Kidney capillary endothelial cell (primary cell): Measurements from ENCODE around the gene EYA2.

Source experiments
- DNase-seq: peaks from one replicate; pipeline ENCODE4 v3.0.0-alpha.2; 2018; ENCODE audit warnings: low spot score

Gene EYA2

DNA sequence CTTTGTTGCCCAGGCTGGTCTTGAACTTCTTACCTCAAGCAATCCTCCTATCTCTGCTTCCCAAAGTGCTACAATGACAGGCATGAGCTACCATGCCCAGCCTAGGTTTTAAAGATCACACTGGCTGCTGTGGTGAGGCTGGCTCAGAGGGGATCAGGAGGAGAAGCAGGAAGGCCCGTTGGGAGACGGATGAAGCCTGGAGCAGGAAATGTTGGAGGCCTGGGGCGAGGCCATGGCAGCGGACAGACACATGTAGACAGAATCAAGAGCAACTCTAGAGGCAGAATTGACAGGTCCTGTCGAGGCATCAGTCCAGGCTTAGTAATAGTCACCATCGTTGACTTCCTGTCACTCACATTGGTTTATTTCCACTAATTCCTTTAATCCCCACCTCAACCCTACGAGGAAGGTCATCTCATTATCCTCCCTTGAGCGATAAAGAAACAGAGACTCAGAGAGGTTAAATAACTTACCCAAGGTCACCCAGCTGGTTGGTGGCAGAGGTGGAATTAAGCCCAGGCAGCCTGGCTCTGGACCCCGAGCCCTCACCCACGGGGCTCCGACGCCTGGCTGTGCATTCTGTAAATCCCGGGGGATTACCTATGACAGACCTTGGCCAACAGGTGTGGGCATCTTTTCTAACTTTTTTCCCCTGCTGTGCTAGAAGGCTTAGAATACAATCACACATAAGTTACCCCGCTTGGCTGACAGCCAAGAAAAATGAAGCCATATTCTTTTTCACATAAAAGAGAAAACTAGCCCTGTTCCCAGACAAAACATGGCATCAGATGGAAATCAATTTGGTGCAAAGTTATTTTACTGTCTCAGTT is 113.4 kb downstream of the EYA2 start:
- DNase-seq, result no peak

GRCh38 chr20:47008842-47009518 is 114.3 kb downstream of the EYA2 start:
- DNase-seq, result no peak

- no peak for DNase-seq
Measured at GRCh38 chr20:47009784-47010183, 115.1 kb downstream of the EYA2 start.

DNA sequence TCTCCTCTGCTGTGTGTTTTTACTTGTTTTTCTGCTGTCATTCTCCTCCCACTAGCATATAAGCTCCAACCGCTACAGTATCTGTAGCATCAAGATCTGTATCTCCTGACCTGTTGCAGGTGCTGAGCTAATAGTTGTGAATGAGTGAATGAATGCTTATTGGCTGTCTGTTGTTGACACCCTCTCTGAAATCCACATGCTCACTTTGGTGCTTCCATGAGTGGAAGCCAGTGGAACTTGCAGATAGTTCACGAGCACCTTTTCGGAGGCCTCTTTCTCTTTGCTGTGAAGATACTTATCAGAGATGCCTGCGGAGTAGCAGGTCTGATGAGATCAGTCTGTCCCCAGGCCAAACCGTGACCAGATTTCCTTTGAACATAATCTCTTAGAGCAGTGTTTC is 117.3 kb downstream of the EYA2 start:
- no peak for DNase-seq

DNA sequence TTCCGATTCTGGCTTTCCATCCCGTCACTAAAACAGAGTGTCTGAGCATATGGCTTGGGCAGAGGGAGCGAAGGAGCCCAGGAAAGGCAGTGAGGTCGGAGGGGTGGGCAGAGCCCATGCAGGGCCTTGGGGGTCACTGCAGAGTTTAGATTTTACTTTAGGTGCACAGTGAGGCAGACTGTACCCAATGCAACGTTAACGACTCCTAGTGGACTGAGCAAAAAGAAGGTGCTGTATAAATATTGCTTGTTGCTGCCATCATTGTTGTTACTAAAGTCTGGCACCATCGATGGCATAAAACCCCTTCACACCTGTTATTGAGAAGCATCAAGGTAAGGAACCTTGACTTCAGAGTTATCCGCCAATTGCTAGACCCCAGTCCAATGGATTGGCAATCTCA is 119.0 kb downstream of the EYA2 start:
- DNase-seq, result no peak

DNA sequence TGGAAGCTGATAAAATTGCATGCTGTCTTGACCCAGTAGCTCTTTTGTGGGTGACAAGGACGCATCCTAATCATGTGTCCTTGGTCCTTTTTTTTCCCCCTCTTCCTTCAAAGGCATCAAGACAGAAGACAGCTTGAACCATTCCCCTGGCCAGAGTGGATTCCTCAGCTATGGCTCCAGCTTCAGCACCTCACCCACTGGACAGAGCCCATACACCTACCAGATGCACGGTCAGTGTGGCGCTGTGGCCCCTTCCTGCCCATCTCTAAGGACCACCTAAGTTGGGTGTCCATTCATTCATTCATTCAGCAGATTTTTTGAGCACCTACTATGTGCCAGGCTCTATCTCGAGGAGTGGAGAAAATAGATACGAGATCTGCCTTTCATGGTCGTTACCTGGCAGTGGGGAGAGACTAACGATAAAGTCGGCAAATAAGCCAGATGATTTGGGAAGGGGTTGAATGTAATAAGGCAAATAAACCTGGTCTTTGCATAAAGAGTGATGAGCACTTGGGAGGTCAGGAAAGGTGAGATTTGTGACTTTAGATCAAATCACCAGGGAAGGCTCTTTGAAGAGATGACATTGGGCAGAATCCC is 121.5 kb downstream of the EYA2 start:
- DNase-seq, result no peak

DNA sequence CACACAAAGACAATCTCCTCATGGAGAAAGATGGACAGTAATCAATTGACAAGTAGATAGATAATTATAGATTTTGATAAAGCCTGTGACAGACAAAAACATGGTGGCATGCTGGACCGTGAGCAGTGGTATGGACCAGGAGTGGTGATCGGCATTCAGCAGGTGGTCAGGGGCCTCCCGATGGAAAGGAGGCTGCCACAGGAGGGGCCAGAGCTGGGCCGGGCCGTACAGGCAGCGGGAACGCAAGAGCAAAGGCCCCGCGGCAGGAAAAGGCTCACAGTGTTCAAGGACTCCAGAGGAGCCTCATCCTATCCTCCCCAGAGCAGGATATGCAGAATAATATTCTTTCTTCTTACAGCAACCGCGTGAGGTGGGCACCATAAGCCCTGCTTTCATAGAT is 123.7 kb downstream of the EYA2 start:
- no peak for DNase-seq

DNA sequence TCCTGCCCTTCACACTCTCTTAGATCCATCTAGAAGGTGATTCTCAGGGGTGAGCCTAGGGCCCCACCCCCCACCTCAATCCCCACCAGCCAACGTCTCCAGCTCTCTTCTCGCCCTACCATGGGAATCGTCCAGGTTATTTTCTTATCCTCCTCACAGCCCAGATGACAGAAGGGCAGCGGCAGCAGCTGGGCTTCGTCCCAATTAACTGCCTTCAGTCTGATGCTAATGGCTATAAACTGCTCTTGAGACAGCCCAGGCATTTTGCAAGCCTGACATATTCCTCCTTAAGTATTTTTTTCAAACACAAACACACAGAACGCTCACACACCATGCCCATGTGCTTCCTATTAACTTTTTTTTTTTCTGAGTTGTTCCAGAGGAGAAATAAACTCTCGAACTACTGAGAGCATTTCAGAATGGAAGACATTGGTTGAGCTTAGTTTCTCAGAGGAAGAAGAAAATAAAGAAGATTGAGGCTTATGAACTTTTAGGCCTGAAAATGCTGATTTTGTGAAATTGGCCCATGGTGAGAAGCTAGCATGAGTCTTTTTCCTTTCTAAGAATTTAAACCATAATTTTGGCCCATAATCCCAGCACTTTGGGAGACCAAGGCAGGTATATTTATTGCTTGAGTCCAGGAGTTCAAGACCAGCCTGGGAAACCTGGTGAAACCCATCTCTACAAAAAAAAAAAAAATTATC is 124.6 kb downstream of the EYA2 start:
- DNase-seq, result no peak

GRCh38 chr20:47020231-47020630 is 125.6 kb downstream of the EYA2 start:
- no peak for DNase-seq

DNA sequence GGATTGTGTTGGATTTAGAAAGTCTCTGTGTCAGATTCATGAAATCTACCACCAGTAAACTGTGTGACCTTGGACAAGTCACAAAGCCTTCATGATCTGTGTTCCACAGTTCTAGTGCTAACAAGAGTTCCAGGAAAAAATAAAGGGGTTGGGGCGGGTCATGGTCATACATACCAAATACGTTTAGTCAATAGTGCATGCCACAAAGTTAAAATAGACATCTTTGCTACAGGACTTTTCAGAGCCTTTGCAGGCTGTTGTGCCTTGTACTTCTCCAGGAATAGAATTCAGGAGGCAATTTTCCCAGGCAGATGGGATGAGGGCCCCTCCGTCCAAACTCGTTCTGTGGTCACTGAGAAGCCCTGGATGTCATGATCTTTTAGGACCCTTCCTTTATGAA is 127.2 kb downstream of the EYA2 start:
- DNase-seq, result no peak

DNA sequence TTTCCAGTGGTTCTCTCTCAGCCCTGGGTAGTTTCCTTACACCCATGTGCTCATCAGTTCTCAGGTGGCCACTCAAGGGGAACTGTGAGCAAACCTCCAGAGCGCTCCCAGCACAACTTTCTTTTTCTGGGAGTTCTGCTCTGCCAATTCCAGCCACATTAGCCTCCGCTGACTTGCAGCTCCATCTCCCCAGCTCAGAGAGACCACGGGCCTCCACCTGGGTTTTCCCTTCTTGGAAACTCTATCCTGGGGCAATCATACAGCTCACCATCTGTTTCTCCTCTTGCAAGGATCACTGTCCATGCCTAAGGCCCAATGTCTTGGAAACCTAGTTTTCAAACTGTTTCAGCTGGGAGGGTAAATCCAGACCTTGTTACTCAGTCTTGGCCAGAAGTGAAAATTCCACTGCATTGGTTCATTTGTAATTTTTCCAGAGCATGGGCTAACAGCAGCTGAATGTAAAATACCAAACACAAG is 129.9 kb downstream of the EYA2 start:
- DNase-seq, result no peak

GRCh38 chr20:47027042-47027441 is 132.4 kb downstream of the EYA2 start:
- no peak for DNase-seq

DNA sequence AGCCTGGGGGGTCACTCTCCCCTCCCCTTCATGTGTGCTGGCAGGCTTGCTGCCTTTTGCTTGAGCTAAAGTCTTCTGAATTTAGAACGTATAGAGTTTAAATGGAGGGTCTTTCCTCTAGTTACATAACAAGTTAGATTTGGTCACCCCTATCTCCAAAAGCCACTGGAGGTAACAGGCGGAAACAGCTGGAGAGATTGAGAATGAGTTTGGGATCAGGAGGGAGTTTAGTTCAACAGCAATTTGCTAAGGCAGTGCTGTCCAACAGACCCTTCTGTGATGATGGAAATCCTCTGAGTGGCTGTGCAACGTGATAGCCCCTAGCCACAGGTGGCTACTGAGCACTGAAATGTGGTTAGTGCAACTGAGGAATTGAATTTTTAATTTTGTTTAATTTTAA is 132.8 kb downstream of the EYA2 start:
- DNase-seq, result no peak

DNA sequence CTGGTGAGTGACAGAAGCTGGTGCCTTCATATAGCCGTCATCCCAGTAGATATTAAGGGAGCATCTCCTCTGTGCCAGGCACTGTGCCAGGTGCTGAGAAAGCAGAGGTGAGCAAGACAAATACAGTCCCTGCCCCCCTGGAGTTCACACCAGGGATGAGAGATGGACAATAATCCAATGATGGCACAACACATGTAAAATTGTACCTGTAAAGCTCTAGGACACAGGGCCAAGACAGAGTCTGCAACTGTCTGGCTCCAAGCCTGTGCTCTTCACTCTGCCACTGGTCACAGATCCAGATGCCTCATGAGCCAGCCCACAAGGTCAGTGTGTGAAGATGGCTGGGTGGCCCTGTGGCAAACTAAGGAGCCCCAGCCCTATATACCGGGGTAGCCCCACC is 133.8 kb downstream of the EYA2 start:
- DNase-seq, result no peak

DNA sequence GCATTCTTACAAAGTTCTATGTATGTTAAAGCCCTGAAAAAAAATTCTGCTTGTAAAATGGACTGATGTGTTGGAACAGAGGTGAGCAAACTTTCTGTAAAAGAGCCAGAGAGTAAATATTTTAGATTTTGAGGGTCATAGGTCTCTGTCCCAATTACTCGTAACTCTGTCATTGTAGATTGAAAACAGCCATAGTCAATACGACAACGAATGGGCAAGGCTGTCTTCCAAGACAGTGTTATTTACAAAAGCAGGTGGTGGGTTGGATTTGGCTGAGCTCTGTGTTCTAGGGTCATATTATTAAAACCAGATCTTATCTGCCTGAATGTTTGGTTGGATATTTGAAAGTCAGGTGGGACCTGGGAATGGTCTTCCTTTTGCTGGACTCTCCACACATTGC is 135.2 kb downstream of the EYA2 start:
- no peak for DNase-seq

GRCh38 chr20:47030271-47030810 is 135.7 kb downstream of the EYA2 start:
- DNase-seq, result no peak

DNA sequence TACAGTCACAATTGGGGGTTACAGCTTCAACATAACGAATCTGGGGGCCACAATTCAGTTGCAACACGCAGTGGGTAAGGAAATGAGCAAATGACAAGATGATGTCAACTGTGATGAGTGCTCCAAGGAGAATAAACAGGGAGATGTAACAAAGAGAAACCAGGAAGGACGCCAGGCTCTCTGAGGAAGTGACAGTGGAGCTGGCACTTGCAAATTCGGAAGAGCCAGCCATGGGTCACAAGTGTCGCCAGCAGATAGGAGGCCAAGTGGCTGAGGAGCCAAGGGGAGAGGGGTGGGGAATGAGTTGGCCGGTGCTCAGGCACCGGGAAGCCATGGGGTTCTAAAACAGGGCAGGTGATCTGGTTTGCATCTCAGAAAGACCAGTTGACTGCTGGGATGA is 136.4 kb downstream of the EYA2 start:
- no peak for DNase-seq

GRCh38 chr20:47031821-47032220 is 137.2 kb downstream of the EYA2 start:
- DNase-seq, result no peak

GRCh38 chr20:47032933-47033578 is 138.4 kb downstream of the EYA2 start:
- no peak for DNase-seq

GRCh38 chr20:47033665-47034064 is 139.0 kb downstream of the EYA2 start:
- no peak for DNase-seq

DNA sequence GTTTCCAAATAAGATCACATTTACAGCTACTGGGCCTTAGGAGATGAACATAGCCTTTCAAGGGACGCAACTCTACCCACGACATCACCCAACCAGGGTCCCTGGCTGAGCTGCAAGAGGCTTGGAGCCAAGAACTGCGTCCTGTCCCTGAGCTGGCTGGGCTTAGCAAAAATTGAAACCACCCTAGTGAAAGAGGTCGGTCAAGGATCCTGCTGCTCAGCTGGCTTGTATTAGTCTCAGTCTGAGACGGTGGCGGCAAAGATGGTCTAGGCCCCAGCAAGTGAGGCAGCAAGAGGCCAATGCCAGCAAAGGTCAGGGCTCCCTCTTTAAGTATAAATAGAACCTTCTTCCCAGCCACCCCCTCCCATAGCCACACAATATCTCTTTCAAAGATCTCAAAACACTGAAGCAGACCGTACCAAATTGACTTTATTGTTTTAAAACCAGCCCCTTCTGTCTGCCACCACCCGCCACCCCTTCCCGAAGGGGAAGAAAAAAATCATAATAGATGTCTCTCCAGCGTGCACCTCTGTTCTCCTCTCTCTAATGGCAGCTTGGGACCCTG is 140.5 kb downstream of the EYA2 start:
- no peak for DNase-seq
